Measurements from ENCODE around the gene VWA3B. TPM values are rescaled to one million over a fixed set of nuclear protein-coding genes. Genes with fewer than 3 reads are reported as not detected.
A peak's percentile ranks its signal among the peaks of the same experiment; 100 is the strongest.
"Not testable (repeated sequence)": the region's sequence is repeated elsewhere in the genome, so short reads cannot be mapped to it uniquely, and the experiment has no call there.

VWA3B gene
- total RNA-seq, 1 donor from 2014 or later: not detected

DNA sequence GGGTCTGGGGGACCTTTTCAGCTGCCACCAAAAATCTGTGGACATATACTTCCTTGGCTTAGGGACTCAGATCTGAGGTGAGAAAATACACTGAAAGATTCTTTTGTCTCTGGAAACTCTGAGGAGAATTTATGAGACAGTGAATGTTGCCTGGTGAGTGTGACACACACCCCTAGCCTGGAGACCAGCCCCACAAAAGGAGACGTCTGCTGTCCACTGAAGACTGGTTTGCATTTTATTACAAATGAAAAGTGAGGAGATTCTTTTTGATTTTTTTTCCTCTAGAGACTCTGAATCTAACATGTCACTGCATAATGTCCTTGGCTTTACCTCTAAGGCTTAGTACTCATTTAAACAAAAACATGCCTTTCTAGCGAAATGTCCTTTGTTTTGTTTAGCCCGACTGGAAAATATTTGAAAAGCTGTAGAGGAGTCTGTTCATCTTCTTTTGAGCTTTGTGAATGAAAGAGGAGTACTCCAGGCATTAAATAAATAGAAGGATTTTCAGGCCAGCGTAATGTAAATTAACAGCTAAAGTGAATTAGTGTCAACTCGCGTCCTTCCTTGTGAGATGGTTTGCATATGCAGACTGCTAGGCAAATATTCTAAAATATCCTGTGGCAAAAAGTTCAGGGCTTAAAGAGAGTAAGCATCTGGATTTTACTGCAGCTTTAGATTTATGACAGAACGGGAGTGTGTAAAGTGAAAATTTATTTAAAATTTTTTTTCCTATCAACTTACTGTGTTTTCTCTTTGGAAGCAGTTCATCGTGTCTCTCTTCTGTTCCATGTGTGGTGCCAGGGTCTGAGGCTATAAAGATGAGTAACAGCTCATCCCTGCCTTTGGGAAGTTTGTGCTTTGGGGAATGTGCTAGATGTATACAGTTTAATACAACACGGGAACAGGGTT lies 125.4 kb downstream of the VWA3B start:
- ATAC-seq: no peak
- intact Hi-C loops (cut with micrococcal nuclease): no loop called here
- no peak for DNase-seq

DNA sequence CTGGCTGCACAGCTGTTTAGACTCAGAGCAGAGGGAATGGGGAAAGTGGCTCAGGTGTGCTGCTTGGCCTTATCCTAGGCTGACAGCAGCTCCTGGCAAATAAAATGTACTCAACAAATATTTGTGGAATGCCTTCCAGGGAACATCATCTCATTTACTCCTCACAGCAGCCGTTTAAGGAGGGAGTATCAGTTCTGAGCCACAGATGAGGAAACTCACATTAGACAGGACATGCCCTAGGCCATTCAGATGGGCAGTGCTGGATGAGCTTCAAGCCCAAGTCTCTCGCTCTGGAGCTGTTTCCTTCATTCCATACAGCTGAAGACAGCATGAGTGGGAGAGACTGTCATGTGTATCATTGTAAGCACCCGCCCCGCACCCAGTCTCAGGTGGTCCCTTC lies 129.6 kb downstream of the VWA3B start:
- DNase-seq (no peak), ATAC-seq (no peak)
- intact Hi-C loops (cut with micrococcal nuclease): no loop called here

DNA sequence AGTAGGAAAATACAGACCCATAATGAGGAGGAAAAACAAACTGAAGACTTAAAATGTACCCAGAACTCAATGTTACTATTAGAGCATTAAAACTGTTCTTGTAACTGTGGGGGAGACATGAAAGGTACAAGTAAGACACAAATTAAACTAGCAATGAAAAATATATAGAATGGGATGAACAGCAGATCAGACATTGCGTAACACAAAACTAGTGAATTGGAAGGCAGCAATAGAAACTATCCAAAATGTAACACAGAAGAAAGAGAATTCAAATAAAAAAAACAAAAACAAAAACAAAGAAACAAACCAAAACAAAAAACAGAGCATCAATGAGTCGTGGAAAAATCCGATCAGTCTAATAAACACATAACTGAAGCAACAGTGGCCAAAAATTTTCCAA lies 132.2 kb downstream of the VWA3B start:
- ATAC-seq: no peak
- intact Hi-C loops (cut with micrococcal nuclease): no loop called here
- no peak for DNase-seq

DNA sequence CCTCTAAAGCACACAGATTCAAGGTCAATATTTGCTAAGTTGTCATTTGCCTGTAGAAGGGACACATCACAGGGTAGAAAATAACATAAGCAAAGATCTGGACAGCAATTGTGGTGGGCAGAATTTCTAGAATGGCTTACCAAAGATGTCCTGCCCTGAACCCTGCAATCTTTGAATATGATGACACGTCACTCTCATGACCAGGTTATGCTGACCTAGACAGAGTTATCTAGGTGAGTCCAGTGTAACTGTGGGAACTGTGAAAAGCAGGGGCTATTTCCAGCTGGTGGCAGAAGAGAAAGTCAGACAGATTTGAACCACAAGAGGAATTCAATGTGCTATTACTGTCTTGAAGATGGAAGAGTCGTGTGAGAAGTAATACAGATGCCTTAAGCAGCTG lies 147.0 kb downstream of the VWA3B start:
- peak; percentile 48 for ATAC-seq
- intact Hi-C loops (cut with micrococcal nuclease): no loop called here
- DNase-seq: no peak

DNA sequence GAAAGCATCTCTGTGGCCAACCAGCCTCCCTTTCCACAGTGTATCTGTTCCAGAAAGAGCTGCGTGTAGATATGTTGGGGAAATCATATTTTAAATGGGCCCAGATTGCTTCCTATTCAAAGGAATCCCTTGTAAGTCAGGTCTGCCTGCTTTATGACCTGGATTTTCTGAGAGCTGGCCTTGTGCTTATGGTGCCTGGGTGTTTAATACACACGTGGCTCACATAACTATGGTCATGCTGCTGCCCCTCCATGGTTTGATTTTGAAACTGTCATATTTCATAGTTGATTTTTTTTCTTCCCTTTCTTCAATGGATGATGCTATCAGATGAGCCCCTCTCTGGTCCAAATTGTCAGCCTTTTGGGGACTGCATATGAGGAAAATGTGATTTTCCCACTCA lies 147.8 kb downstream of the VWA3B start:
- DNase-seq: no peak
- intact Hi-C loops (cut with micrococcal nuclease): no loop called here
- peak; percentile 43 for ATAC-seq

DNA sequence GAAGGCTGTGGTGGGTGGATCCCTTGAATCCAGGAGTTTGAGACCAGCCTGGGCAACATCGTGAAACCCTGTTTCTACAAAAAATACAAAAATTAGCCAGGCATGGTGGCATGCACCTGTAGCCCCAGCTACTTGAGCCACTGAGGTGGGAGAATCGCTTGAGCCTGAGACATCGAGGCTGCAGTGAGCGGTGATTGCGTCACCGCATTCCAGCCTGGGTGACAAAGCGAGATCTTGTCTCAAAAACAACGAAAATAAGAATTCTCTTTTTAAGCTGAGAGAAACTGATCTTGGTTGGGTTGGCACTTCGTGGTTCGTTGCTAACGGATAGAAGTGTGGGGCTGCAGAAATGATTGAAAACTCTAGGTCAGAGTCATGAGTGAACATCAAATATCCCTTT lies 150.0 kb downstream of the VWA3B start:
- DNase-seq: no peak
- no peak for ATAC-seq
- intact Hi-C loops (cut with micrococcal nuclease): no loop called here

DNA sequence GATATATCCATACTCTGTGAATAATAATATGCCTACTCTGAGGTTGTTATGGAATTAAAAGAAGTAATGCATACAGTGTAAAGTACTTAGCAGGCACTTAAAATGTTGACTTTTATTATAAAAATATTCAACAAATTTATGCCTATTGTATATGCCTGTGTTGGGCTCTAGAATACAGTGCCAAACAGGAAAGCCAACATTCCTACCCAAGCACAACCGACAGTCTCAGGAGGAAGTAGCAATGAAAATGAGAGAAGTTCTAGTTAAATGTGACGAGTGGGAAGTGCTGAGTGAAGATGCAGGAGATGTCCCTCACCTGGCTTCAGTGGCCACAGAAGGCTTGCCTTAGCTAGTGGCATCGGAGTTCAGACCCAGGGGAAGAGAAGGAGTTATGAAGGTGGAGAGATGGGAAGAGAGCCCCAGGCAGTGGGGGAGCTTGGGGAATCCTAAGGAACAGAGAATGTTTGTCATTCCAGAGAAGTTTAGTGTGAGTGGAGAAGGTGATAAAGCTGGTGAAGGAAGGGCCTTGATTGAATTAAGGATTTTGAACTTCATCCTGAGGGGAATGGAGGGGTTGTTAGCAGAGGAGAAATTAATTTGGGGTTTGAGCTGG lies 153.9 kb downstream of the VWA3B start:
- intact Hi-C loops (cut with micrococcal nuclease): no loop called here
- DNase-seq (no peak), ATAC-seq (no peak)

DNA sequence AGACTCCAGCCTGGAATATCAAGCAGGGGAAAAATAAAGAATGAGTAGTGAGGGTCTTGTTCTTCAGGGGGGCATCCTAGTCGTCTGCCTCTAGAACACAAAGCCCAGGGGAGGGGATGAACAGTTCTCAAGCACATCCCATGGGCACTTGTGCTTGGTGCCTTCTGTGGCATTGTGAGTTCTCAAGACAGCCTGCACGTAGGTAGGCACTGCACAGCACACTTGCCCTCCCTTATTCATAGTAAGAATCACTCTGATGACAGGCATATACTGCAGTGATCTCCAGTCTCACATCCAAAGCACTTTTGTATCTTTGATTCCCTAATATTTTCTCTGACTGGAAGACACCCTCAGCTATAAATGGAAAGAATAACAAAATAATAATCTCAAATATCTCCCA lies 154.6 kb downstream of the VWA3B start:
- no peak for ATAC-seq
- DNase-seq: no peak
- intact Hi-C loops (cut with micrococcal nuclease): no loop called here

DNA sequence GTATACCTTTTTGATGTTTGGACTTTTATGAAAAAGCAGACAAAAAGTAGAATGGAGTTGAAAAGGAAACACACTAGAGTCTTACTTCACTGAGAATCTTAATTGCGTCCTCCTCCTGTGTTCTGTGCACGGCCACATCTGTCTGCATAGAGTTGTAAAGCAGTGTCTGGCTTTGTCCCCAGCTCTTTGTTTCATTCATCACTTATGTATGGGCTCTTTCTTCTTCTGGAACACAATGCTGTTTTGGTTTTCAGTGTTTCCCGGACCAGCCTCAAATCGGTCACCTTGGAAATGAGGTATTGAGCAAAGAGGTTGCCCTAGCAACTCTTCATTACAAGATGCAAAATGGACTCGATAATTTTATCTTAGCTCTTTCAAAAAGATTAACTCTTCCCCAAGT lies 155.0 kb downstream of the VWA3B start:
- no peak for ATAC-seq
- DNase-seq: no peak

DNA sequence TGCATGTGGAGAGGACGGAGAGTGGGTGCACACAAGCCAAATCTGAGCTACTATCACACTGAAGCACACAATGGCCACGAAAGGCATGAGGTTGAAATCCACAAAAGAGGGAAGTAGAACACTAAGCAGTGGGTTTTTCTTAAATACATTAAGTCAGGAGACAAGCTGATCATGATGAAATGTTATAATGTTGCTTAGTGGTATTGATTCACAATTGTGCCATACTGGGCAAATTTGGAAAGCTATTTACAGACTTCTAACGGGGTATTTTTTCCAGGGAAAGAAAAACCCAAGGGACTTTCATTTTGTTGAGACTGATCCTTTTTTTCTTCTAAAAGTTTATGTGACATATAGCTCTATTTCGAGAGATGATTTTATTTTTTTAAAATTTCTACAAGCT lies 158.5 kb downstream of the VWA3B start:
- DNase-seq (no peak), ATAC-seq (no peak)
- intact Hi-C loops (cut with micrococcal nuclease): no loop called here

More for the DNA sequence above, 155.0 kb downstream of the VWA3B start:
- intact Hi-C loops (cut with micrococcal nuclease): no loop called here

DNA sequence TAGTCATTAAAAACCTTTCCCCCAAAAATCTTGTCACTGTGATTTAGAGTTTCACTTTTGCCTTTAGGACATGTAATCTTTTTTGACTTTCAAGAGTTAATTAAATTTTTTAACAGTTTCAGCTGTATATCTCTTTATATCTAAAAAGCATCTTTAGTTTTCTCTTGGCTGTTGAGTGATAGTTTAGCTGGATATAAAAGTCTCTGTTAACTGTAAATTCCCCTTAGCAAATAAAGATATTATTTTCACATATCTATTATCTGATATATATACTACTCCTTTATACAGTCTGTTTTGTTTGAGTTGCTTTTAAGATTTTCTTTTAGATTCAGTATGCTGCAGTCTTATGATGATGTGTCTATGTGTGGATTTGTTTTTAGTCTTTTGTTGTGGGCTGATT lies 160.4 kb downstream of the VWA3B start:
- ATAC-seq: no peak
- intact Hi-C loops (cut with micrococcal nuclease): no loop called here
- DNase-seq: no peak

DNA sequence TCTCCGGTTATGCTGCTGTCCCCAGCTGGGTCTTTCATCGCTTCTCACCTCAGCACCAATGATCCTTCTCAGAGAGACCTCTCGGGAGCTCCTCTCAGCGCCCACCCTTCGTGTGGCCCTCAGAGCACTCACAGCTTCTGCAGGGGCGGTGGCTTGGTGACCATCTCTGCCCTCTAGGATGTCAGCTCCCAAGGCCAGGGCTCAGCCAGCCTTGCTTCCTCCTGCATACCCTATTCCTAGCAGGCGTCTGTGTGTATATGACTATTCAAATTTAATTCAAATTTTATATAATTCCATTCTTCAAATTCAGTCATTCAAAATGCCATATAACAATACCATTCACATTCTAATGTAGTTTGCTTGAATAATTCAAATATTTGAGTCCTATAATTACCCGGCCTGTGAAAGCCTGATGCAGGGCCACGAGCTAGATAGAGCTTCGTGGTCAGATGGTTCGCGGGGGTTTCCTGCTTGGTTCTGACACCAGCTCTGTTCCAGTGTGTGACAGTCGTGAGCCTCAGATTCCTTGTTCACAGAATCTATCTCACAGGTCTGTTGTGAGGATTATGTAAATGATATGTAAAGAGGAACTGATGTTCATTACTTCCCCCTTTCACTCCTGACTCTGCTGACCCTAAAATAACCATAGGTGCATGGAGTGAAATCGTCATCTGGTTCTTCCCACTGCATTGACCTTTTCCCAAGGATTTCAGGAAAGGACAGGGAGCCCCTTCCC lies 165.2 kb downstream of the VWA3B start:
- DNase-seq (no peak), ATAC-seq (no peak)
- intact Hi-C loops (cut with micrococcal nuclease): no loop called here

DNA sequence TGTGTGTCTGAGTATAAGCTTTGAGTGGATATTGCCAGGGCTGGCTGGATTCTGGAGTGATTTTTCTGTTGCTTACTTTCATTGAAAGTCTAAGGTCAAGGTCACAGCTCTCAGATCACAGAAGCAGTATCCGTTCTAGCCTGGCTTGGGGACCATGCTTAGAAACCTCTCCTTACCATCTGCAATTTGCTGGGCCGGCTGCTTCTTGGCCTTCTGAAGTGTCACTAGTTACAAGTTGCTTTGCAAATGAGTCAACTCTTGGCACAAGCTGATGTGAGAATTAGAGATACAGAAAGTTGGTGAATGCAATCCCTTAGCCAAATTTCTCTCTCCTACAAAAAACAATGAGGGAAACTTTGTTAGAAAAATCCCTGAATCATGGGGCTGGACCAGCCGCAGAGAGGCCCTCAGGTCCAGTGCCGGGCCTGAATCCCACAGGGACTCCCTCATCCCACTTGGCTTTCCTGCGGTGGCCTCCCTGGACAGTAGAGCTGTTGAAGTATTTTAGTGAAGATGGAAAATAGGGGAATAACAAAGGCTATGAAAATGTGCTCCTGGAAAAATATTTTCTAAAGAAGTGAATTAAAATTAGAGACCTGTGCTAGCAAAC lies 166.6 kb downstream of the VWA3B start:
- ATAC-seq (peak; percentile 48), DNase-seq (peak; percentile 35)
- intact Hi-C loops (cut with micrococcal nuclease): no loop called here

DNA sequence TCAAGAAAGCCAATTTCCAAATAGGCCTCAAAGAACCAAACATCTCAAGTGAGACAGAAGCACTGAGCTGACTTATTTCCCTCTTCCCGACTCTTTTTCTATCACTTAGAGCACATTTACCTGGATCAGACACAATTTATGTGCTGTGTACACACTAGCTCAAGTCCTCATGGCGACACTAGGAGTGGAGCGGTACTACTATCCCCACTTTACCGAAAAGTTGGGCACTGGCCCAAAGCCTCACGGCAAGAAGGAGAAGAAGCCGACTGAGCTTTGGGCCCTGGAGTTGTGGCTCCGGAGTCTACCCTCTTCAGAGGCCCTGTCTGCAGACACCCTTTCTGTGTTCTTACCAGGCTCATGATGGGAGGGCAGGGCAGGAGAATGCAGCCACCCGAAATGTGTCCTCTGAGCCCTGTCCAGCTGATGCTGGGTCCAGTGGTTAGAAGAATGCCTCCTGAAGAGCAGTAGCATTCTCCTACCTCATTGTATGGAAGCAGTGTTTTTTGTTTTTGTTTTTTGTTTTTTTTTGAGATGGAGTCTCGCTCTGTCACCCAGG lies 167.6 kb downstream of the VWA3B start:
- DNase-seq (no peak), ATAC-seq (no peak)
- intact Hi-C loops (cut with micrococcal nuclease): no loop called here

DNA sequence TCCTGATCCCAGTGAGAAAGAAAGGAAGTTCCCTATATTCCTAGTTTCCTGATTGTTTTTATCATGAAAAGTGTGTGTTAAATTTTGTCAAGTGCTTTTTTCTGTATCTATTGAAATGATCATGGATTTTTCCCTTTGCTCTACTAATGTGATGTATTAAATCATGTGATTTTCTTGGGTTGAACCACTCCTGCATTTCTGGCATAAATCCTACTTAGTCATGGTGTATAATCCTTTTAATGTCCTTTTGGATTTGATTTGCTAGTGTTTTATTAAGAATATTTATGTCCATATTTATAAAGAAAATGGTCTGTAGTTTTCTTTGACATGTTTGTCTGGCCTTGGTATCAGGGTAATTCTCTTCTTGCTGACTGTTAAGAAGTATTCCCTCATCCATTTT lies 171.9 kb downstream of the VWA3B start:
- ATAC-seq (no peak), DNase-seq (no peak)
- intact Hi-C loops (cut with micrococcal nuclease): no loop called here

DNA sequence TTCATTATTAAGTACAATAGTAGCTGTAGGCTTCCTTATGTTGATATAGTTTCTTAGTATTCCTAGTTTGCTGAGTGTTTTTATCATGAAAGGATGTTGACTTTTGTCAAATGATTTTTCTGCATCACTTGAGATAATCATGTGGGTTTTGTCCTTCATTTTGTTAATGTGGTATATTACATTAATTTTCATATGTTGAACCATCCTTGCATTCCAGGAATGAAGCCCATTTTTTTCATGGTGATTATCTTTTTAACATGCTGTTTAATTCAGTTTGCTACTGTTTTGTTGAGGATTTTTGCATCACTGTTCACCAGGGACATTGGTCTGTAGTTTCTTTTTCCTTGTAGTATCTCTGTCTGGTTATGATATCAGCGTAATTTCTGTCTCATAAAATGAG lies 176.4 kb downstream of the VWA3B start:
- ATAC-seq (no peak), DNase-seq (no peak)
- intact Hi-C loops (cut with micrococcal nuclease): no loop called here

DNA sequence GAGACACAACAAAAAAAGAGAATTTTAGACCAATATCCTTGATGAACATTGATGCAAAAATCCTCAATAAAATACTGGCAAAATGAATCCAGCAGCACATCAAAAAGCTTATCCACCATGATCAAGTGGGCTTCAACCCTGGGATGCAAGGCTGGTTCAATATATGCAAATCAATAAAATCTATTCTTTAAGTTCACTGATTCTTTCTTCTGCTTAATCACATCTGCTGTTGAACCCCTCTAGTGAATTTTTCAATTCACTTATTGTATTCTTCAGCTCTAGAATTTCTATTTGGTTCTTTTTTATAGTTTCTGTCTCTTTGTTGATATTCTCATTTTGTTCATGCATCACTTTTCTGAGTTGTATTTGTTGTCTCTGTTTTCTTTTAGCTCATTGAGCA lies 181.3 kb downstream of the VWA3B start:
- intact Hi-C loops (cut with micrococcal nuclease); DNase-seq; ATAC-seq: not testable (repeated sequence)

DNA sequence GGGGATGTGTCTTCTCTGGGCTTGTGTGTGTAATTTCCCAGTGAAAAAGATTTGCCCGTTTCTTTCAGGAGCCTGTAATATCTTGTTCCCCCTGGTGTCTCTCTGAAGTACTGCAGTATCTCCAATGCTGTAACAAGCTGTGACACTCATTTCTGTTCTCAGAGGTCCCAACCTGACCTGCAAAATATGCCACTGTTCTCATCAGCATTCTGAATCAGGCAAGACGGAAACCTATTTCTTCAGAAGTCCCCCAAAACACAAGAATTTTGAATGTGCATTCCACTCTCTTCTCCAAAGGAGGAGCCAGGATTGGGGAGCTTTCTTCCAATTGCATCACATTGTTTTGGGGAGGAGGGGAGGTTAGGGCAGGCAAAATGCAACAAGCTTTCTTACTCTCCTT lies 182.3 kb downstream of the VWA3B start:
- DNase-seq: no peak
- intact Hi-C loops (cut with micrococcal nuclease): no loop called here
- peak; percentile 41 for ATAC-seq

DNA sequence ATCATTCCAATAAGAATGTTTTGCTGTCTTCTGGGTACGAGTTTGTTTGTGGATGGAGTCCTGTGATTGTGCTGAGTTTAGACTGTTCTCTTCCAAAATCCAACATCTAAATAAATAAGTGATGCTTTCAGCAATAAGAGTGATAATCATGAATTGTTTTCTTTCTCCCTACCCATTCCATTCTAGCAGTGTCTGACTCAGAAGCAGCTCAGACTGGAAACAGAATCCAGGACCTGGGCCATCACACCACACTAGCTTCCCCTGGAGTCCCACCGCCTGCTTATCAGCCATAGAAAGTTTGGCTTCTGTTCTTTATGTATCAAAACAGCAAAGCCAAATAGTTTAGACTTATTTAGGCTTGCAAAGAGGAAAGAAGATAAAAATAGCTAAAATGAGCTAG lies 182.9 kb downstream of the VWA3B start:
- DNase-seq (no peak), ATAC-seq (no peak)
- intact Hi-C loops (cut with micrococcal nuclease): loop anchor here (10.0 kb wide), 1 partner anchor 465 kb away; no protein-coding TSS in a partner anchor
